Kidney epithelial cell (primary cell): ENCODE data around the gene NAA25. TPM values are rescaled to one million over a fixed set of nuclear protein-coding genes. Genes with fewer than 3 reads are reported as not detected.
A peak's percentile ranks its signal among the peaks of the same experiment; 100 is the strongest.
"Not testable (repeated sequence)": the region's sequence is repeated elsewhere in the genome, so short reads cannot be mapped to it uniquely, and the experiment has no call there.

ENCODE experiments used
- DNase-seq: peaks from one replicate; pipeline ENCODE4 v3.0.0-alpha.2; 2010; ENCODE audit warnings: low read depth
- H3K27me3 ChIP-seq: 2 replicates; pipeline ENCODE4 v1.6.0; 2011; ENCODE audit warnings: low read length; ENCODE audit not compliant: control insufficient read depth, insufficient read depth
- H3K36me3 ChIP-seq: 2 replicates; pipeline ENCODE4 v1.5.1; 2011; ENCODE audit warnings: low read length; ENCODE audit not compliant: control insufficient read depth, insufficient read depth
- H3K4me3 ChIP-seq: 2 replicates; pipeline ENCODE4 v1.5.1; 2011; ENCODE audit warnings: low read depth, mild to moderate bottlenecking, control low read depth, low read length
- CTCF ChIP-seq: IDR thresholded peaks from 2 replicates; pipeline ENCODE4 v1.5.1; 2011; ENCODE audit warnings: mild to moderate bottlenecking, moderate library complexity, low read length, control low read depth, inconsistent platforms; ENCODE audit not compliant: insufficient read depth, poor library complexity, severe bottlenecking
- total RNA-seq: library from RNA; depleted of rRNA; stranded (reverse); fragments of >200 nt; gene quantifications from 2 replicates; pipeline ENCODE4 v1.2.3, GENCODE V29; 2015

NAA25 gene
- total RNA-seq, 1 donor from 2014 or later: 17.2 TPM

- no peak for TF ChIP-seq CTCF
- Histone ChIP-seq H3K27me3 (no peaks in the 10 kb centered on the region), H3K4me3 (no peak overlapping the region), H3K36me3 (no peaks in the 10 kb centered on the region)
- DNase-seq: no peak
Observed at GRCh38 chr12:112112409-112113133, 4.0 kb upstream of the NAA25 start.

- TF ChIP-seq CTCF: no peak
- no peaks in the 10 kb centered on the region for H3K36me3 ChIP-seq
- H3K4me3 ChIP-seq: no peak overlapping the region
- no peak for DNase-seq
- H3K27me3 ChIP-seq: no peaks in the 10 kb centered on the region
Observed at GRCh38 chr12:112111931-112112330, 3.3 kb upstream of the NAA25 start.

- H3K27me3 ChIP-seq, H3K36me3 ChIP-seq, DNase-seq, H3K4me3 ChIP-seq: not testable (repeated sequence)
Observed at GRCh38 chr12:112110787-112111662, 2.4 kb upstream of the NAA25 start.

- no peaks in the 10 kb centered on the region for H3K36me3 ChIP-seq
- TF ChIP-seq CTCF: no peak
- H3K4me3 ChIP-seq: peak overlapping the region; percentile 65
- no peak for DNase-seq
- no peaks in the 10 kb centered on the region for H3K27me3 ChIP-seq
Observed at GRCh38 chr12:112107306-112108201, 1.0 kb downstream of the NAA25 start.

- no peak overlapping the region for H3K4me3 ChIP-seq
Observed at GRCh38 chr12:112105891-112106290, 2.7 kb downstream of the NAA25 start.

More at GRCh38 chr12:112105891-112106290, 2.7 kb downstream of the NAA25 start:
- Histone ChIP-seq H3K27me3 (no peaks in the 10 kb centered on the region), H3K36me3 (no peaks in the 10 kb centered on the region)
- DNase-seq: no peak
- TF ChIP-seq CTCF: no peak
